Measurements from ENCODE around the gene DAGLA. TPM values are rescaled to one million over a fixed set of nuclear protein-coding genes. Genes with fewer than 3 reads are reported as not detected.

The DAGLA gene
- total RNA-seq, 6 donors from 2014 or later, result 3.0 to 11.0 (median 8.0) TPM

DNA sequence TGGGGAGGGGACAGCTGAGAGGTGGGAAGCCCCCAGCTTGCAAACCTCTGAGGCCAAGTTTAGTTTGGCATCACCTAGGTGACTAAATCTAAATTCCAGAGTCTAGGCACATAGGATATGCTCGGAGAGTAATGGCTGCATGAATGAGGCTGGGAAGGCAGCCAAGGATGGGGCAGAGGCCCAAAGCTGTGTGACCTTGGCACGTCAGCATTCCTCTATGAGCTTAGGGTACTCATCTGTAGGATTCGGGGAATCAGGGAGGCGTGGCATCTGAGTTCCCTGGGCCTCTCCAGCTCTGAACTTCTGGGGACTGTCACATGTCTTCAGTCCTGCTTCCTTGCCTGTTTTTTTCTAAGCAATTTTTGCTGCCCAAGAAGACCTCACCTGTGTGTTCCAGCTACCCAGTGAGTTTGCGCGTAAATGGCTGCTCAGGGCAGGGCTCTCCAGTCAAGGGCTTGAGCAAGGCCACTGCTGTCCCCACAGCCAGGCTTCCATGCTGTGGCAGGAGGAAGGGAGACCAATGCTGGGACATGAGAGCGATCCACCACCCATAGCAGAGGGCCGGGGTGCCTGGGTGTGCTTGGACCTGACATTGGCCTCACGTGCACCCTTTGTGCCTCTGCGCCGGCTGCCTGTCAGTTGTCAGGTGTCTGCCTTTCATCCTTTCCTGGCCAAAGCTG is 13.9 kb downstream of the DAGLA start:
- peaks cover 37 to 45% (median 42%) of the 10 kb centered on the region in 4 donors for H3K4me1 ChIP-seq
- TF ChIP-seq EP300 (IDR thresholded peaks at IDR 0.05) (no peak), POLR2A (IDR thresholded peaks at IDR 0.05) (no peak), POLR2AphosphoS5 (IDR thresholded peaks at IDR 0.05) (no peak), CTCF (IDR thresholded peaks at IDR 0.05) (no peak)
- no peak for ATAC-seq (ENCODE audit: low FRiP score in 2 of 2)

DNA sequence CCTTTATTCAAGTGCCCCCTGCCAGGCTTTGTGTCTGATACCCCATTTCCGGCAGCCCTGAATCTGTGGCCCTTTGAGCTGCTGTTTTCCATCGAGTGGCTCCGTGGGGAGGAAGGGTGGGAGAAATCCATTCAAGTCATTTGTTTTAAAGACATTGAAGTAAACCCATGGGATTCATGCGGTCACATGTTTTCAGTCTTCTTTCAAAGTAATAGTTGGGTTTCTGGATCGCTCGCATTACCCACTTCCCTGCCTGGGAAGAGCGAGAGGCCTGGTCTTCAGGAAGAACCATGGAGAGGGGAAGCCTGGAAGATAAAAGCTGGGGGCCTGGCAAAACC is 14.4 kb downstream of the DAGLA start:
- Histone ChIP-seq H3K4me3 (no peak overlapping the region), H3K4me1 (peaks cover 37 to 49% (median 43%) of the 10 kb centered on the region in 4 donors), H3K9me3 (no peaks in the 10 kb centered on the region), H3K27me3 (no peaks in the 10 kb centered on the region), H3K27ac (peak overlapping the region; percentile 70 to 83 (median 79)), H3K36me3 (no peaks in the 10 kb centered on the region)
- ATAC-seq (ENCODE audit: low FRiP score in 2 of 2) (no peak), DNase-seq (no peak)
- TF ChIP-seq POLR2AphosphoS5 (IDR thresholded peaks at IDR 0.05), result no peak
- TF ChIP-seq EP300 (IDR thresholded peaks at IDR 0.05), result no peak
- no peak for TF ChIP-seq CTCF (IDR thresholded peaks at IDR 0.05)
- no peak for TF ChIP-seq POLR2A (IDR thresholded peaks at IDR 0.05)
- 88 to 89% methylated on average over 7 of the region's 7 CpGs for WGBS, 2 donors

More for the DNA sequence above, 13.9 kb downstream of the DAGLA start:
- H3K9me3 ChIP-seq, result no peaks in the 10 kb centered on the region
- no peaks in the 10 kb centered on the region for H3K27me3 ChIP-seq
- peak overlapping the region; percentile 70 to 83 (median 79) for H3K27ac ChIP-seq
- H3K36me3 ChIP-seq, result no peaks in the 10 kb centered on the region
- DNase-seq, result no peak
- WGBS, 2 donors, result 83 to 84% methylated on average over 9 to 11 of the region's 11 CpGs
- no peak overlapping the region for H3K4me3 ChIP-seq

- peak overlapping the region; percentile 70 to 83 (median 79) for H3K27ac ChIP-seq
- H3K27me3 ChIP-seq, result no peaks in the 10 kb centered on the region
- DNase-seq (peak; percentile 56 to 68), ATAC-seq (ENCODE audit: low FRiP score in 2 of 2) (peak; percentile 41 to 62)
- no peaks in the 10 kb centered on the region for H3K36me3 ChIP-seq
- H3K4me1 ChIP-seq, result peaks cover 37 to 54% (median 48%) of the 10 kb centered on the region in 4 donors
- TF ChIP-seq CTCF (IDR thresholded peaks at IDR 0.05) (peak in 2 of 6 experiments; percentile 27 to 44), POLR2AphosphoS5 (IDR thresholded peaks at IDR 0.05) (peak in 1 of 2 donors; percentile 47), EP300 (IDR thresholded peaks at IDR 0.05) (no peak), POLR2A (IDR thresholded peaks at IDR 0.05) (peak in 1 of 4 donors; percentile 16)
- no peaks in the 10 kb centered on the region for H3K9me3 ChIP-seq
- peak overlapping the region in 1 of 4 donors; percentile 25 for H3K4me3 ChIP-seq
- 70 to 76% methylated on average over 8 to 15 of the region's 15 CpGs for WGBS, 2 donors
These were observed 14.9 kb downstream of the DAGLA start for GRCh38 chr11:61694946-61695706.

DNA sequence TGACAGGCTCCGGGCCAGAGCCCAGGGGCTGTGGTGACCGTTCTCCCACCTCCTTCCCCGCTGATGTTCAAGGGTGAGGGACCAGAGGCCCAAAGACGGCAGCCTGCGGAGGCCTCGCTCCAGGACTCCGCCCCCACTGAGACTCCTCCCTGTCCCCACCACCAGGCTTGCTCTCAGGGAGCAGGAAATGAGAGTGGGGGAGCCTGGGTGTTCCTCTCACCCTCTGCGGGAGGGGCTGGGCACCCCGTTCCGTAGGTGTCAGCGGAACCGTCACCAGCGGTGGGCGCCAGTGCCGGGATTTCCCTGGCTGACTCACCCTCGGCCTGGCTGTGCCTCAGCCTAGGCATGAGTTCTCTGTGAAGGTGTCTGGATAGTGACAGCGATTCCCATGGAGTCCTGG is 15.7 kb downstream of the DAGLA start:
- Histone ChIP-seq H3K27ac (peak overlapping the region; percentile 70 to 83 (median 79)), H3K27me3 (no peaks in the 10 kb centered on the region), H3K36me3 (no peaks in the 10 kb centered on the region), H3K9me3 (no peaks in the 10 kb centered on the region), H3K4me1 (peaks cover 41 to 57% (median 53%) of the 10 kb centered on the region in 4 donors), H3K4me3 (peak overlapping the region in 3 of 4 donors; percentile 8 to 25 (median 9))
- TF ChIP-seq POLR2AphosphoS5 (IDR thresholded peaks at IDR 0.05) (peak; percentile 73 to 74), POLR2A (IDR thresholded peaks at IDR 0.05) (no peak), CTCF (IDR thresholded peaks at IDR 0.05) (peak in 4 of 6 experiments; percentile 27 to 59 (median 30)), EP300 (IDR thresholded peaks at IDR 0.05) (peak in 2 of 4 donors; percentile 31 to 63)
- DNase-seq, result peak; percentile 84 to 91
- whole genome bisulfite sequencing, 2 donors, result 17 to 20% methylated on average over 2 to 8 of the region's 17 CpGs
- ATAC-seq (ENCODE audit: low FRiP score in 2 of 2), result peak; percentile 82 to 86
